ENCODE results near the gene SCARB1. TPM values are rescaled to one million over a fixed set of nuclear protein-coding genes. Genes with fewer than 3 reads are reported as not detected.

SCARB1 gene
- total and polyA plus RNA-seq, 2 of the 13 experiments (the other 11 are each of a cell fraction or from before 2014, with no cell fraction given): 63.4 to 160 TPM

DNA sequence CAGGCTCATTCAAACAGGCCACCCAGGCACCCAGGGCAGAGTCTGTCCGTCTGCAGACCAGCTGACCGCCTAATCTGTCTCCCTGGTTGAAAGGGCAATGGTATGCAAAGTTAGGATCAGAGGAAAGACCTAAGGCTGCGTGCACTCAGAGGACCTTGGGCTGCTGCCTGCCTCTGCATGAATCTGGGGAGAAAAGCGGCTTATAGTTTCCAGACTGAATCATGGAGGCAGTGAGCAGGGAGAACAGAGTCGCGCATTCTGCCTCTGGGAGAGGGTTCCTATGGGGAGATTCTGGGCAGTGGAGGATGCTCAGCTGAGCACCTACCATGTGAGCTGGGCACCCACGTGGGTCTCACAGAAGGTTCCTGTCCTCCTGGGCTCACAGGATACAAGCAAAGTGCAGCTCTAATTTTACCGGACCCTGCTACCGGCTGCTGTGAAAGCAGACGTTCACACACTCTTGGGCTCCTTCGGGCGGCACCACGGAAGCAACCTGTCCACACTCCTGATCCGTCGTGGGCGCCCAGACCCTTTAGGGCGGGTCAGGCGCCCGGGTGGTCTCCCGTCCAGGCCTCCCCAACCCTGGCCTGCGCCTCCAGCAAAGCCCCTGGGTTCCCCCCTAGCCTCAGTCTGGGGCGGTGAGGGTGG, 772 bp downstream of the SCARB1 start (continued):
- TF ChIP-seq, protein P1, sequence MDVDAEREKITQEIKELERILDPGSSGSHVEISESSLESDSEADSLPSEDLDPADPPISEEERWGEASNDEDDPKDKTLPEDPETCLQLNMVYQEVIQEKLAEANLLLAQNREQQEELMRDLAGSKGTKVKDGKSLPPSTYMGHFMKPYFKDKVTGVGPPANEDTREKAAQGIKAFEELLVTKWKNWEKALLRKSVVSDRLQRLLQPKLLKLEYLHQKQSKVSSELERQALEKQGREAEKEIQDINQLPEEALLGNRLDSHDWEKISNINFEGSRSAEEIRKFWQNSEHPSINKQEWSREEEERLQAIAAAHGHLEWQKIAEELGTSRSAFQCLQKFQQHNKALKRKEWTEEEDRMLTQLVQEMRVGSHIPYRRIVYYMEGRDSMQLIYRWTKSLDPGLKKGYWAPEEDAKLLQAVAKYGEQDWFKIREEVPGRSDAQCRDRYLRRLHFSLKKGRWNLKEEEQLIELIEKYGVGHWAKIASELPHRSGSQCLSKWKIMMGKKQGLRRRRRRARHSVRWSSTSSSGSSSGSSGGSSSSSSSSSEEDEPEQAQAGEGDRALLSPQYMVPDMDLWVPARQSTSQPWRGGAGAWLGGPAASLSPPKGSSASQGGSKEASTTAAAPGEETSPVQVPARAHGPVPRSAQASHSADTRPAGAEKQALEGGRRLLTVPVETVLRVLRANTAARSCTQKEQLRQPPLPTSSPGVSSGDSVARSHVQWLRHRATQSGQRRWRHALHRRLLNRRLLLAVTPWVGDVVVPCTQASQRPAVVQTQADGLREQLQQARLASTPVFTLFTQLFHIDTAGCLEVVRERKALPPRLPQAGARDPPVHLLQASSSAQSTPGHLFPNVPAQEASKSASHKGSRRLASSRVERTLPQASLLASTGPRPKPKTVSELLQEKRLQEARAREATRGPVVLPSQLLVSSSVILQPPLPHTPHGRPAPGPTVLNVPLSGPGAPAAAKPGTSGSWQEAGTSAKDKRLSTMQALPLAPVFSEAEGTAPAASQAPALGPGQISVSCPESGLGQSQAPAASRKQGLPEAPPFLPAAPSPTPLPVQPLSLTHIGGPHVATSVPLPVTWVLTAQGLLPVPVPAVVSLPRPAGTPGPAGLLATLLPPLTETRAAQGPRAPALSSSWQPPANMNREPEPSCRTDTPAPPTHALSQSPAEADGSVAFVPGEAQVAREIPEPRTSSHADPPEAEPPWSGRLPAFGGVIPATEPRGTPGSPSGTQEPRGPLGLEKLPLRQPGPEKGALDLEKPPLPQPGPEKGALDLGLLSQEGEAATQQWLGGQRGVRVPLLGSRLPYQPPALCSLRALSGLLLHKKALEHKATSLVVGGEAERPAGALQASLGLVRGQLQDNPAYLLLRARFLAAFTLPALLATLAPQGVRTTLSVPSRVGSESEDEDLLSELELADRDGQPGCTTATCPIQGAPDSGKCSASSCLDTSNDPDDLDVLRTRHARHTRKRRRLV (CRISPR knock-in tag; IDR thresholded peaks at IDR 0.05): 0 out of 2 replicates have a peak, but pooled peaks have one; percentile 28
- TF ChIP-seq MEIS1 (CRISPR knock-in tag; IDR thresholded peaks at IDR 0.05; ENCODE audit: borderline replicate concordance): no peak
- TF ChIP-seq, protein P2, sequence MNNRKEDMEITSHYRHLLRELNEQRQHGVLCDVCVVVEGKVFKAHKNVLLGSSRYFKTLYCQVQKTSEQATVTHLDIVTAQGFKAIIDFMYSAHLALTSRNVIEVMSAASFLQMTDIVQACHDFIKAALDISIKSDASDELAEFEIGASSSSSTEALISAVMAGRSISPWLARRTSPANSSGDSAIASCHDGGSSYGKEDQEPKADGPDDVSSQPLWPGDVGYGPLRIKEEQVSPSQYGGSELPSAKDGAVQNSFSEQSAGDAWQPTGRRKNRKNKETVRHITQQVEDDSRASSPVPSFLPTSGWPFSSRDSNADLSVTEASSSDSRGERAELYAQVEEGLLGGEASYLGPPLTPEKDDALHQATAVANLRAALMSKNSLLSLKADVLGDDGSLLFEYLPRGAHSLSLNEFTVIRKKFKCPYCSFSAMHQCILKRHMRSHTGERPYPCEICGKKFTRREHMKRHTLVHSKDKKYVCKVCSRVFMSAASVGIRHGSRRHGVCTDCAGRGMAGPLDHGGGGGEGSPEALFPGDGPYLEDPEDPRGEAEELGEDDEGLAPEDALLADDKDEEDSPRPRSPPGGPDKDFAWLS (CRISPR knock-in tag; IDR thresholded peaks at IDR 0.05; ENCODE audit: borderline replicate concordance): peak; percentile 5; the same call in 1 of the 2 replicates
- TF ChIP-seq SOX6 (IDR thresholded peaks at IDR 0.05): no peak
- TF ChIP-seq SOX6 (CRISPR knock-in tag; IDR thresholded peaks at IDR 0.05): 0 out of 2 replicates have a peak, but pooled peaks have one; percentile 30
- TF ChIP-seq MYNN (CRISPR knock-in tag; IDR thresholded peaks at IDR 0.05; ENCODE audit: low read depth): no peak
- peak; percentile 23 for TF ChIP-seq TEAD3 (CRISPR knock-in tag; optimal IDR thresholded peaks at IDR 0.05; ENCODE audit: borderline replicate concordance)
- no peak for TF ChIP-seq ZNF224 (CRISPR knock-in tag; IDR thresholded peaks at IDR 0.05)
- TF ChIP-seq, protein P3, sequence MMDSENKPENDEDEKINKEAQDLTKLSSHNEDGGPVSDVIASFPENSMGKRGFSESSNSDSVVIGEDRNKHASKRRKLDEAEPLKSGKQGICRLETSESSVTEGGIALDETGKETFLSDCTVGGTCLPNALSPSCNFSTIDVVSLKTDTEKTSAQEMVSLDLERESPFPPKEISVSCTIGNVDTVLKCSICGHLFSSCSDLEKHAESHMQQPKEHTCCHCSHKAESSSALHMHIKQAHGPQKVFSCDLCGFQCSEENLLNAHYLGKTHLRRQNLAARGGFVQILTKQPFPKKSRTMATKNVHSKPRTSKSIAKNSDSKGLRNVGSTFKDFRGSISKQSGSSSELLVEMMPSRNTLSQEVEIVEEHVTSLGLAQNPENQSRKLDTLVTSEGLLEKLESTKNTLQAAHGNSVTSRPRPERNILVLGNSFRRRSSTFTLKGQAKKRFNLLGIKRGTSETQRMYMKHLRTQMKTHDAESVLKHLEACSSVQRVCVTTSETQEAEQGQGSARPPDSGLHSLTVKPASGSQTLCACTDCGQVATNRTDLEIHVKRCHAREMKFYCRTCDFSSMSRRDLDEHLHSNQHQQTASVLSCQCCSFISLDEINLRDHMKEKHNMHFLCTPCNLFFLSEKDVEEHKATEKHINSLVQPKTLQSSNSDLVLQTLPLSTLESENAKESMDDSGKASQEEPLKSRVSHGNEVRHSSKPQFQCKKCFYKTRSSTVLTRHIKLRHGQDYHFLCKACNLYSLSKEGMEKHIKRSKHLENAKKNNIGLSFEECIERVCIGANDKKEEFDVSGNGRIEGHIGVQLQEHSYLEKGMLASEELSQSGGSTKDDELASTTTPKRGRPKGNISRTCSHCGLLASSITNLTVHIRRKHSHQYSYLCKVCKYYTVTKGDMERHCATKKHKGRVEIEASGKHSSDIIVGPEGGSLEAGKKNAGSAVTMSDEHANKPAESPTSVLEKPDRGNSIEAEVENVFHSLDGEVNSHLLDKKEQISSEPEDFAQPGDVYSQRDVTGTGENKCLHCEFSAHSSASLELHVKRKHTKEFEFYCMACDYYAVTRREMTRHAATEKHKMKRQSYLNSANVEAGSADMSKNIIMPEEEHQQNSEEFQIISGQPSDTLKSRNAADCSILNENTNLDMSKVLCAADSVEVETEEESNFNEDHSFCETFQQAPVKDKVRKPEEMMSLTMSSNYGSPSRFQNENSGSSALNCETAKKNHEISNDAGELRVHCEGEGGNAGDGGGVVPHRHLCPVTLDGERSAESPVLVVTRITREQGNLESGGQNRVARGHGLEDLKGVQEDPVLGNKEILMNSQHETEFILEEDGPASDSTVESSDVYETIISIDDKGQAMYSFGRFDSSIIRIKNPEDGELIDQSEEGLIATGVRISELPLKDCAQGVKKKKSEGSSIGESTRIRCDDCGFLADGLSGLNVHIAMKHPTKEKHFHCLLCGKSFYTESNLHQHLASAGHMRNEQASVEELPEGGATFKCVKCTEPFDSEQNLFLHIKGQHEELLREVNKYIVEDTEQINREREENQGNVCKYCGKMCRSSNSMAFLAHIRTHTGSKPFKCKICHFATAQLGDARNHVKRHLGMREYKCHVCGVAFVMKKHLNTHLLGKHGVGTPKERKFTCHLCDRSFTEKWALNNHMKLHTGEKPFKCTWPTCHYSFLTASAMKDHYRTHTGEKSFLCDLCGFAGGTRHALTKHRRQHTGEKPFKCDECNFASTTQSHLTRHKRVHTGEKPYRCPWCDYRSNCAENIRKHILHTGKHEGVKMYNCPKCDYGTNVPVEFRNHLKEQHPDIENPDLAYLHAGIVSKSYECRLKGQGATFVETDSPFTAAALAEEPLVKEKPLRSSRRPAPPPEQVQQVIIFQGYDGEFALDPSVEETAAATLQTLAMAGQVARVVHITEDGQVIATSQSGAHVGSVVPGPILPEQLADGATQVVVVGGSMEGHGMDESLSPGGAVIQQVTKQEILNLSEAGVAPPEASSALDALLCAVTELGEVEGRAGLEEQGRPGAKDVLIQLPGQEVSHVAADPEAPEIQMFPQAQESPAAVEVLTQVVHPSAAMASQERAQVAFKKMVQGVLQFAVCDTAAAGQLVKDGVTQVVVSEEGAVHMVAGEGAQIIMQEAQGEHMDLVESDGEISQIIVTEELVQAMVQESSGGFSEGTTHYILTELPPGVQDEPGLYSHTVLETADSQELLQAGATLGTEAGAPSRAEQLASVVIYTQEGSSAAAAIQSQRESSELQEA (CRISPR knock-in tag; IDR thresholded peaks at IDR 0.05; ENCODE audit: not compliant biosample characterization): no peak
- TF ChIP-seq, protein P4, sequence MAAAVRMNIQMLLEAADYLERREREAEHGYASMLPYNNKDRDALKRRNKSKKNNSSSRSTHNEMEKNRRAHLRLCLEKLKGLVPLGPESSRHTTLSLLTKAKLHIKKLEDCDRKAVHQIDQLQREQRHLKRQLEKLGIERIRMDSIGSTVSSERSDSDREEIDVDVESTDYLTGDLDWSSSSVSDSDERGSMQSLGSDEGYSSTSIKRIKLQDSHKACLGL (CRISPR knock-in tag; IDR thresholded peaks at IDR 0.05): peak; percentile 51; the same call in 1 of the 2 replicates
- no peak for TF ChIP-seq CREM (IDR thresholded peaks at IDR 0.05)
- TF ChIP-seq CREM (CRISPR knock-in tag; IDR thresholded peaks at IDR 0.05): no peak
- no peak for TF ChIP-seq ZNF564 (CRISPR knock-in tag; IDR thresholded peaks at IDR 0.05)
- no peak for TF ChIP-seq HNRNPH1 (optimal IDR thresholded peaks at IDR 0.05; ENCODE audit: low read depth, low read length)
